CD8-positive, alpha-beta memory T cell (primary cell): ENCODE data around the gene RNF26. TPM values are rescaled to one million over a fixed set of nuclear protein-coding genes. Genes with fewer than 3 reads are reported as not detected.

Experiments used
- CTCF ChIA-PET: fragments of 350-600 bp; sonication (Branson Sonifier 250); formaldehyde crosslinking; loops from one replicate; lab custom pipeline; 2021; ENCODE audit warnings: antibody characterized with exemption; lab: Charles Lee
- POLR2A ChIA-PET: fragments of 350-600 bp; sonication (Branson Sonifier 250); formaldehyde crosslinking; loops from one replicate; lab custom pipeline; 2021; ENCODE audit warnings: antibody characterized with exemption; lab: Charles Lee
- DNase-seq, 5 donors: peaks; one replicate each; pipeline versions ENCODE4 v3.0.0 to v3.0.0-alpha.2; 2020 to 2022; ENCODE audit warnings: mixed read lengths in 1 of 5
- H3K27ac ChIP-seq: one replicate; pipeline ENCODE4 v1.7.0; 2013; ENCODE audit warnings: low read depth, mild to moderate bottlenecking, low read length, moderate library complexity
- H3K27me3 ChIP-seq: 2 replicates; pipeline ENCODE4 v1.7.0; 2013; ENCODE audit warnings: low read length, mild to moderate bottlenecking; ENCODE audit not compliant: insufficient read depth, poor library complexity, severe bottlenecking
- H3K36me3 ChIP-seq: 2 replicates; pipeline ENCODE4 v1.7.0; 2013; ENCODE audit warnings: mild to moderate bottlenecking, low read length, moderate library complexity; ENCODE audit not compliant: insufficient read depth
- H3K4me1 ChIP-seq: 2 replicates; pipeline ENCODE4 v1.7.0; 2013; ENCODE audit warnings: mild to moderate bottlenecking, low read length, moderate library complexity; ENCODE audit not compliant: insufficient read depth
- H3K4me3 ChIP-seq: 2 replicates; pipeline ENCODE4 v1.7.0; 2013; ENCODE audit warnings: mild to moderate bottlenecking, low read length
- H3K9me3 ChIP-seq: 2 replicates; pipeline ENCODE4 v1.7.0; 2013; ENCODE audit warnings: mild to moderate bottlenecking, low read length
- H3K27ac Mint-ChIP-seq, 8 donors: one replicate each; pipeline ENCODE4 v1.8.0; 2020 to 2021; ENCODE audit warnings: mixed read lengths in 8 of 8, mild to moderate bottlenecking in 6 of 8, inconsistent platforms in 3 of 8, moderate library complexity in 3 of 8
- H3K27me3 Mint-ChIP-seq, 2 donors: one replicate each; pipeline ENCODE4 v1.8.0; 2020 to 2021; ENCODE audit warnings: mixed read lengths in 2 of 2, mild to moderate bottlenecking in 1 of 2, moderate library complexity in 1 of 2
- H3K36me3 Mint-ChIP-seq, 3 donors: one replicate each; pipeline ENCODE4 v1.8.0; 2020 to 2021; ENCODE audit warnings: mixed read lengths in 3 of 3, inconsistent platforms in 1 of 3, mild to moderate bottlenecking in 1 of 3
- H3K4me1 Mint-ChIP-seq, 3 donors: one replicate each; pipeline ENCODE4 v1.8.0; 2020 to 2021; ENCODE audit warnings: mixed read lengths in 3 of 3, inconsistent platforms in 1 of 3, mild to moderate bottlenecking in 1 of 3
- H3K4me3 Mint-ChIP-seq, 7 donors: one replicate each; pipeline ENCODE4 v1.8.0; 2020 to 2021; ENCODE audit warnings: mixed read lengths in 7 of 7, mild to moderate bottlenecking in 6 of 7, moderate library complexity in 4 of 7, inconsistent platforms in 2 of 7
- H3K9me3 Mint-ChIP-seq, 5 donors: one replicate each; pipeline ENCODE4 v1.8.0; 2020 to 2022; ENCODE audit warnings: mixed read lengths in 5 of 5, mild to moderate bottlenecking in 3 of 5, moderate library complexity in 2 of 5, inconsistent platforms in 1 of 5
- polyA plus RNA-seq: library from polyadenylated mRNA; unstranded; fragments of 300-500 nt; fragmentation: Illumina TruSeq; gene quantifications from one replicate; pipeline ENCODE4 v1.2.3, GENCODE V29; 2021
- total RNA-seq, 2 experiments: library from RNA; stranded (reverse); gene quantifications; one replicate each; pipeline ENCODE4 v1.2.3, GENCODE V29; 2021

RNF26 gene
- total RNA-seq (10 to 100 TPM; 33.2 to 34.8 TPM), polyA plus RNA-seq (46.1 TPM)

- Mint-ChIP-seq H3K4me3 (peak within 1 kb of the TSS; percentile 90 to 100 (median 98)), H3K36me3 (peaks cover 0 to 20% (median 4%) of the 10 kb centered on the region in 3 donors), H3K9me3 (no peaks in the 10 kb centered on the region), H3K27me3 (peaks cover 12 to 17% of the 10 kb centered on the region in 2 donors), H3K4me1 (peaks cover 26 to 52% (median 45%) of the 10 kb centered on the region in 3 donors), H3K27ac (peak within 1 kb of the TSS; percentile 90 to 99 (median 98))
- POLR2A ChIA-PET, result interaction anchor here (0.6 kb wide), 1 partner anchor 316 kb away, joined by 3 read pairs; the partner anchor contains the start of genes RPS25 and TRAPPC4
- H3K36me3 ChIP-seq, result no peaks in the 10 kb centered on the region
- no peaks in the 10 kb centered on the region for H3K9me3 ChIP-seq
- H3K27ac ChIP-seq, result peak within 1 kb of the TSS; percentile 79
- peak within 1 kb of the TSS; percentile 88 for H3K4me3 ChIP-seq
- peak; percentile 88 to 95 (median 93) for DNase-seq
- H3K4me1 ChIP-seq, result peaks cover 14% of the 10 kb centered on the region
- peaks cover 10% of the 10 kb centered on the region for H3K27me3 ChIP-seq
- CTCF ChIA-PET, result interaction anchor here (0.7 to 2.4 kb wide), 3 partner anchors 9 to 13 kb away, joined by 4 to 10 read pairs (median 6); no protein-coding TSS in a partner anchor
Measured at GRCh38 chr11:119334174-119334930, at the start of gene RNF26. TSS of gene RNF26 (plus strand) at chr11:119334527. CDS start at chr11:119335123, 596 bp downstream.

GRCh38 chr11:119285431-119285830 lies 48.9 kb upstream of the RNF26 start:
- H3K4me3 ChIP-seq, result no peak overlapping the region
- peaks cover 14% of the 10 kb centered on the region for H3K4me1 ChIP-seq
- ChIA-PET POLR2A (interaction anchor here (1.6 kb wide), 1 partner anchor 22 kb away, joined by 6 read pairs; no protein-coding TSS in a partner anchor), CTCF (interaction anchor here (1.0 to 5.1 kb wide), 8 partner anchors 21 to 183 kb away, joined by 3 to 64 read pairs (median 3); partner anchors contain the start of gene CBL)
- no peaks in the 10 kb centered on the region for H3K27me3 ChIP-seq
- no peak overlapping the region for H3K27ac ChIP-seq
- Mint-ChIP-seq H3K9me3 (no peaks in the 10 kb centered on the region), H3K27ac (peak overlapping the region in 3 of 8 donors; percentile 48 to 66 (median 55)), H3K4me1 (peaks cover 18 to 26% (median 25%) of the 10 kb centered on the region in 3 donors), H3K27me3 (no peaks in the 10 kb centered on the region), H3K4me3 (no peak overlapping the region), H3K36me3 (peaks cover 0 to 61% (median 17%) of the 10 kb centered on the region in 3 donors)
- H3K36me3 ChIP-seq, result peaks cover 19% of the 10 kb centered on the region
- DNase-seq, result no peak
- H3K9me3 ChIP-seq, result no peaks in the 10 kb centered on the region

GRCh38 chr11:119288219-119288618 lies 46.1 kb upstream of the RNF26 start:
- Mint-ChIP-seq H3K27ac (peak overlapping the region in 1 of 8 donors; percentile 3), H3K4me3 (no peak overlapping the region), H3K36me3 (peaks cover 0 to 67% (median 16%) of the 10 kb centered on the region in 3 donors), H3K27me3 (no peaks in the 10 kb centered on the region), H3K4me1 (peaks cover 7 to 14% (median 14%) of the 10 kb centered on the region in 3 donors), H3K9me3 (no peaks in the 10 kb centered on the region)
- H3K9me3 ChIP-seq, result no peaks in the 10 kb centered on the region
- no peak overlapping the region for H3K4me3 ChIP-seq
- ChIA-PET POLR2A (no interaction called here), CTCF (interaction anchor here (0.8 to 1.4 kb wide), 2 partner anchors 12 to 35 kb away, joined by 3 read pairs; no protein-coding TSS in a partner anchor)
- peaks cover 10% of the 10 kb centered on the region for H3K4me1 ChIP-seq
- no peak for DNase-seq
- no peak overlapping the region for H3K27ac ChIP-seq
- H3K27me3 ChIP-seq, result no peaks in the 10 kb centered on the region
- H3K36me3 ChIP-seq, result peaks cover 24% of the 10 kb centered on the region

- Histone ChIP-seq H3K27ac (no peak overlapping the region), H3K36me3 (peaks cover 18% of the 10 kb centered on the region), H3K4me1 (no peaks in the 10 kb centered on the region), H3K9me3 (no peaks in the 10 kb centered on the region), H3K27me3 (no peaks in the 10 kb centered on the region), H3K4me3 (no peak overlapping the region)
- H3K36me3 Mint-ChIP-seq, result peaks cover 0 to 68% (median 9%) of the 10 kb centered on the region in 3 donors
- ChIA-PET POLR2A (no interaction called here), CTCF (interaction anchor here (1.3 to 1.8 kb wide), 2 partner anchors 33 to 85 kb away, joined by 4 to 5 read pairs; partner anchors contain the start of gene CBL)
- no peak overlapping the region for H3K4me3 Mint-ChIP-seq
- no peaks in the 10 kb centered on the region for H3K4me1 Mint-ChIP-seq
- no peaks in the 10 kb centered on the region for H3K27me3 Mint-ChIP-seq
- no peak overlapping the region for H3K27ac Mint-ChIP-seq
- DNase-seq, result no peak
- H3K9me3 Mint-ChIP-seq, result no peaks in the 10 kb centered on the region
Measured at GRCh38 chr11:119290894-119291497, 43.3 kb upstream of the RNF26 start.

- H3K27me3 Mint-ChIP-seq, result no peaks in the 10 kb centered on the region
Measured at GRCh38 chr11:119293461-119293860, 40.9 kb upstream of the RNF26 start.

GRCh38 chr11:119295178-119295577 lies 39.1 kb upstream of the RNF26 start:
- POLR2A ChIA-PET, result no interaction called here
- Histone ChIP-seq H3K4me3 (no peak overlapping the region), H3K4me1 (no peaks in the 10 kb centered on the region), H3K36me3 (peaks cover 37% of the 10 kb centered on the region), H3K9me3 (no peaks in the 10 kb centered on the region), H3K27me3 (no peaks in the 10 kb centered on the region), H3K27ac (no peak overlapping the region)
- H3K4me1 Mint-ChIP-seq, result no peaks in the 10 kb centered on the region
- no peaks in the 10 kb centered on the region for H3K9me3 Mint-ChIP-seq
- CTCF ChIA-PET, result no interaction called here
- H3K27ac Mint-ChIP-seq, result peak overlapping the region in 1 of 8 donors; percentile 26
- no peak overlapping the region for H3K4me3 Mint-ChIP-seq
- H3K36me3 Mint-ChIP-seq, result peaks cover 2 to 75% (median 23%) of the 10 kb centered on the region in 3 donors
- no peak for DNase-seq
- H3K27me3 Mint-ChIP-seq, result no peaks in the 10 kb centered on the region

More at GRCh38 chr11:119293461-119293860, 40.9 kb upstream of the RNF26 start:
- peaks cover 0 to 67% (median 15%) of the 10 kb centered on the region in 3 donors for H3K36me3 Mint-ChIP-seq
- Histone ChIP-seq H3K36me3 (peaks cover 26% of the 10 kb centered on the region), H3K4me3 (no peak overlapping the region), H3K4me1 (no peaks in the 10 kb centered on the region), H3K27me3 (no peaks in the 10 kb centered on the region), H3K27ac (no peak overlapping the region), H3K9me3 (no peaks in the 10 kb centered on the region)
- H3K4me3 Mint-ChIP-seq, result no peak overlapping the region
- no peak for DNase-seq
- ChIA-PET POLR2A (no interaction called here), CTCF (interaction anchor here (1.3 to 1.5 kb wide), 3 partner anchors 9 to 87 kb away, joined by 3 read pairs; partner anchors contain the start of gene CBL)
- no peak overlapping the region for H3K27ac Mint-ChIP-seq
- H3K9me3 Mint-ChIP-seq, result no peaks in the 10 kb centered on the region
- no peaks in the 10 kb centered on the region for H3K4me1 Mint-ChIP-seq

- H3K9me3 Mint-ChIP-seq, result no peaks in the 10 kb centered on the region
- H3K36me3 Mint-ChIP-seq, result peaks cover 5 to 84% (median 29%) of the 10 kb centered on the region in 3 donors
- H3K4me3 ChIP-seq, result no peak overlapping the region
- POLR2A ChIA-PET, result no interaction called here
- no peak for DNase-seq
- peak overlapping the region in 1 of 8 donors; percentile 16 for H3K27ac Mint-ChIP-seq
- no peaks in the 10 kb centered on the region for H3K4me1 Mint-ChIP-seq
- H3K9me3 ChIP-seq, result no peaks in the 10 kb centered on the region
- no peak overlapping the region for H3K27ac ChIP-seq
- no peaks in the 10 kb centered on the region for H3K27me3 ChIP-seq
- no peaks in the 10 kb centered on the region for H3K27me3 Mint-ChIP-seq
- peaks cover 36% of the 10 kb centered on the region for H3K36me3 ChIP-seq
- no peaks in the 10 kb centered on the region for H3K4me1 ChIP-seq
- CTCF ChIA-PET, result interaction anchor here (1.6 kb wide), 1 partner anchor 18 kb away, joined by 3 read pairs; the partner anchor contains the start of gene MCAM
- no peak overlapping the region for H3K4me3 Mint-ChIP-seq
Measured at GRCh38 chr11:119297938-119298337, 36.4 kb upstream of the RNF26 start.
